ENCODE data around the gene EEIG2. TPM values are rescaled to one million over a fixed set of nuclear protein-coding genes. Genes with fewer than 3 reads are reported as not detected.
A peak's percentile ranks its signal among the peaks of the same experiment; 100 is the strongest.

The EEIG2 gene
- total RNA-seq, 2 experiments from 2014 or later: 14.5 to 16.3 TPM

GRCh38 chr1:108570128-108570527 is 10.2 kb downstream of the EEIG2 start:
- H3K4me1 Mint-ChIP-seq: no peaks in the 10 kb centered on the region
- DNase-seq: peak; percentile 43

GRCh38 chr1:108570998-108571401 is 11.1 kb downstream of the EEIG2 start:
- peaks cover 3% of the 10 kb centered on the region for H3K36me3 Mint-ChIP-seq (ENCODE audit: low read depth)
- no peaks in the 10 kb centered on the region for H3K4me1 Mint-ChIP-seq
- H3K27me3 Mint-ChIP-seq: no peaks in the 10 kb centered on the region
- CTCF ChIA-PET: interaction anchor here (1.7 kb wide), 1 partner anchor 73 kb away, joined by 5 read pairs; no protein-coding TSS in a partner anchor
- POLR2A ChIA-PET: no interaction called here
- H3K4me3 Mint-ChIP-seq: no peak overlapping the region
- DNase-seq: no peak
- H3K27ac Mint-ChIP-seq: no peak overlapping the region
- H3K9me3 Mint-ChIP-seq: peaks cover 3% of the 10 kb centered on the region

More at GRCh38 chr1:108570128-108570527, 10.2 kb downstream of the EEIG2 start:
- POLR2A ChIA-PET: no interaction called here
- no peak overlapping the region for H3K27ac Mint-ChIP-seq
- H3K9me3 Mint-ChIP-seq: peaks cover 3% of the 10 kb centered on the region
- no peaks in the 10 kb centered on the region for H3K27me3 Mint-ChIP-seq
- peaks cover 3% of the 10 kb centered on the region for H3K36me3 Mint-ChIP-seq (ENCODE audit: low read depth)
- CTCF ChIA-PET: interaction anchor here (1.1 to 2.0 kb wide), 4 partner anchors 9 to 74 kb away, joined by 3 to 7 read pairs (median 4); partner anchors contain the start of gene EEIG2
- no peak overlapping the region for H3K4me3 Mint-ChIP-seq

GRCh38 chr1:108572182-108572581 is 12.3 kb downstream of the EEIG2 start:
- H3K36me3 Mint-ChIP-seq (ENCODE audit: low read depth): peaks cover 3% of the 10 kb centered on the region
- no peaks in the 10 kb centered on the region for H3K27me3 Mint-ChIP-seq
- no peaks in the 10 kb centered on the region for H3K4me1 Mint-ChIP-seq
- H3K27ac Mint-ChIP-seq: no peak overlapping the region
- POLR2A ChIA-PET: no interaction called here
- no peak for DNase-seq
- CTCF ChIA-PET: no interaction called here
- H3K4me3 Mint-ChIP-seq: no peak overlapping the region
- peaks cover 3% of the 10 kb centered on the region for H3K9me3 Mint-ChIP-seq

- no peak for DNase-seq
- CTCF ChIA-PET: no interaction called here
- Mint-ChIP-seq H3K4me1 (no peaks in the 10 kb centered on the region), H3K36me3 (ENCODE audit: low read depth) (peaks cover 3% of the 10 kb centered on the region), H3K27me3 (no peaks in the 10 kb centered on the region), H3K9me3 (peaks cover 3% of the 10 kb centered on the region), H3K27ac (no peak overlapping the region), H3K4me3 (no peak overlapping the region)
- POLR2A ChIA-PET: no interaction called here
Measured at GRCh38 chr1:108573183-108573582, 13.3 kb downstream of the EEIG2 start.

GRCh38 chr1:108574008-108574407 is 14.1 kb downstream of the EEIG2 start:
- POLR2A ChIA-PET: no interaction called here

GRCh38 chr1:108575375-108575774 is 15.5 kb downstream of the EEIG2 start:
- no peaks in the 10 kb centered on the region for H3K27me3 Mint-ChIP-seq
- H3K27ac Mint-ChIP-seq: no peak overlapping the region
- DNase-seq: no peak
- H3K36me3 Mint-ChIP-seq (ENCODE audit: low read depth): peaks cover 5% of the 10 kb centered on the region
- ChIA-PET CTCF (interaction anchor here (0.6 to 1.2 kb wide), 2 partner anchors 11 to 16 kb away, joined by 3 to 4 read pairs; partner anchors contain the start of gene EEIG2), POLR2A (no interaction called here)
- H3K4me3 Mint-ChIP-seq: no peak overlapping the region
- no peaks in the 10 kb centered on the region for H3K4me1 Mint-ChIP-seq
- H3K9me3 Mint-ChIP-seq: peaks cover 11% of the 10 kb centered on the region

More at GRCh38 chr1:108574008-108574407, 14.1 kb downstream of the EEIG2 start:
- Mint-ChIP-seq H3K9me3 (peaks cover 3% of the 10 kb centered on the region), H3K27ac (no peak overlapping the region), H3K27me3 (no peaks in the 10 kb centered on the region), H3K36me3 (ENCODE audit: low read depth) (peaks cover 5% of the 10 kb centered on the region), H3K4me3 (no peak overlapping the region), H3K4me1 (no peaks in the 10 kb centered on the region)
- DNase-seq: no peak
- CTCF ChIA-PET: no interaction called here

GRCh38 chr1:108583757-108584427 is 24.0 kb downstream of the EEIG2 start:
- CTCF ChIA-PET: interaction anchor here (1.2 kb wide), 1 partner anchor 24 kb away, joined by 7 read pairs; the partner anchor contains the start of gene EEIG2
- no peak for DNase-seq
- Mint-ChIP-seq H3K4me3 (no peak overlapping the region), H3K27ac (no peak overlapping the region), H3K9me3 (peaks cover 17% of the 10 kb centered on the region), H3K4me1 (peaks cover 4% of the 10 kb centered on the region), H3K36me3 (ENCODE audit: low read depth) (no peaks in the 10 kb centered on the region), H3K27me3 (no peaks in the 10 kb centered on the region)
- POLR2A ChIA-PET: no interaction called here

- ChIA-PET POLR2A (no interaction called here), CTCF (interaction anchor here (1.2 to 1.4 kb wide), 2 partner anchors 9 to 25 kb away, joined by 4 to 7 read pairs; partner anchors contain the start of gene EEIG2)
- Mint-ChIP-seq H3K27me3 (no peaks in the 10 kb centered on the region), H3K4me3 (no peak overlapping the region), H3K36me3 (ENCODE audit: low read depth) (peaks cover under 1% of the 10 kb centered on the region), H3K9me3 (peaks cover 17% of the 10 kb centered on the region), H3K27ac (no peak overlapping the region), H3K4me1 (peaks cover 9% of the 10 kb centered on the region)
- no peak for DNase-seq
Measured at GRCh38 chr1:108584428-108584856, 24.5 kb downstream of the EEIG2 start.

- Mint-ChIP-seq H3K4me1 (peaks cover 12% of the 10 kb centered on the region), H3K4me3 (no peak overlapping the region), H3K36me3 (ENCODE audit: low read depth) (peaks cover 2% of the 10 kb centered on the region), H3K27ac (no peak overlapping the region), H3K27me3 (no peaks in the 10 kb centered on the region), H3K9me3 (peaks cover 10% of the 10 kb centered on the region)
- POLR2A ChIA-PET: no interaction called here
- CTCF ChIA-PET: interaction anchor here (1.4 kb wide), 1 partner anchor 8 kb away, joined by 4 read pairs; no protein-coding TSS in a partner anchor
- no peak for DNase-seq
Measured at GRCh38 chr1:108585313-108585712, 25.4 kb downstream of the EEIG2 start.

GRCh38 chr1:108590441-108590840 is 30.5 kb downstream of the EEIG2 start:
- Mint-ChIP-seq H3K27ac (no peak overlapping the region), H3K27me3 (no peaks in the 10 kb centered on the region), H3K36me3 (ENCODE audit: low read depth) (peaks cover 3% of the 10 kb centered on the region), H3K4me1 (peaks cover 26% of the 10 kb centered on the region), H3K4me3 (no peak overlapping the region), H3K9me3 (no peaks in the 10 kb centered on the region)
- POLR2A ChIA-PET: no interaction called here
- CTCF ChIA-PET: no interaction called here
- no peak for DNase-seq

GRCh38 chr1:108590957-108591356 is 31.1 kb downstream of the EEIG2 start:
- Mint-ChIP-seq H3K4me1 (peaks cover 26% of the 10 kb centered on the region), H3K27ac (no peak overlapping the region), H3K4me3 (no peak overlapping the region), H3K36me3 (ENCODE audit: low read depth) (peaks cover 3% of the 10 kb centered on the region), H3K27me3 (no peaks in the 10 kb centered on the region), H3K9me3 (no peaks in the 10 kb centered on the region)
- ChIA-PET CTCF (no interaction called here), POLR2A (no interaction called here)
- peak; percentile 16 for DNase-seq

GRCh38 chr1:108591466-108591865 is 31.6 kb downstream of the EEIG2 start:
- DNase-seq: no peak
- POLR2A ChIA-PET: no interaction called here
- Mint-ChIP-seq H3K4me1 (peaks cover 26% of the 10 kb centered on the region), H3K27me3 (no peaks in the 10 kb centered on the region), H3K4me3 (no peak overlapping the region), H3K36me3 (ENCODE audit: low read depth) (peaks cover 3% of the 10 kb centered on the region), H3K9me3 (no peaks in the 10 kb centered on the region), H3K27ac (peak overlapping the region; percentile 31)
- CTCF ChIA-PET: no interaction called here

- DNase-seq: no peak
- no peak overlapping the region for H3K27ac Mint-ChIP-seq
- POLR2A ChIA-PET: no interaction called here
- H3K4me1 Mint-ChIP-seq: peaks cover 26% of the 10 kb centered on the region
- peaks cover 3% of the 10 kb centered on the region for H3K36me3 Mint-ChIP-seq (ENCODE audit: low read depth)
- H3K9me3 Mint-ChIP-seq: no peaks in the 10 kb centered on the region
- no peak overlapping the region for H3K4me3 Mint-ChIP-seq
- no peaks in the 10 kb centered on the region for H3K27me3 Mint-ChIP-seq
- CTCF ChIA-PET: interaction anchor here (1.0 kb wide), 1 partner anchor 19 kb away, joined by 3 read pairs; no protein-coding TSS in a partner anchor
Measured at GRCh38 chr1:108592030-108592759, 32.3 kb downstream of the EEIG2 start.

Data from activated CD4-positive, alpha-beta T cell treated with anti-CD3 and anti-CD28 coated beads, Interleukin-2, amount 10 ng/mL, durations not matched to agents 7 days and 5 days (primary cell).